H1 (cell line): Measurements from ENCODE around the gene TMEM135.

Experiments used
- ASH2L ChIP-seq: fragments of 200-600, 300-600 bp; sonication (generic); IDR thresholded peaks from one replicate; pipeline ENCODE4 v1.7.1; 2017; ENCODE audit warnings: low read length
- CHD2 ChIP-seq: IDR thresholded peaks from 2 replicates; pipeline ENCODE4 v1.6.1; 2012; ENCODE audit warnings: low read length, improper control_type of control experiment
- CTCF ChIP-seq, 3 experiments: IDR thresholded peaks; 1 replicate in 2 of 3; 2 replicates in 1 of 3; pipeline versions ENCODE4 v1.5.1 to v1.6.1; 2011; ENCODE audit warnings: low read length in 3 of 3, mild to moderate bottlenecking in 3 of 3, inconsistent platforms in 2 of 3, low read depth in 1 of 3, moderate library complexity in 1 of 3; ENCODE audit not compliant: insufficient read depth in 1 of 3; ENCODE audit errors: control extremely low read depth in 1 of 3
- GABPA ChIP-seq: IDR thresholded peaks from 2 replicates; pipeline ENCODE4 v1.6.1; 2011; ENCODE audit warnings: mild to moderate bottlenecking, low read length, moderate library complexity, borderline replicate concordance; ENCODE audit not compliant: insufficient read depth
- JUN ChIP-seq: IDR thresholded peaks from 2 replicates; pipeline ENCODE4 v1.6.1; 2011; ENCODE audit warnings: low read depth, mild to moderate bottlenecking, improper control_type of control experiment, low read length
- JUND ChIP-seq: IDR thresholded peaks from 2 replicates; pipeline ENCODE4 v1.6.1; 2011; ENCODE audit warnings: mild to moderate bottlenecking, improper control_type of control experiment, low read length
- KDM4A ChIP-seq: IDR thresholded peaks from one replicate; pipeline ENCODE4 v1.7.1; 2012; ENCODE audit warnings: low read depth, mild to moderate bottlenecking, moderate library complexity, low read length, inconsistent platforms; ENCODE audit not compliant: severe bottlenecking
- POLR2A ChIP-seq, 2 experiments: IDR thresholded peaks; 1 replicate in 1 of 2; 2 replicates in 1 of 2; pipeline ENCODE4 v1.6.1; 2011; ENCODE audit warnings: low read depth in 2 of 2, low read length in 2 of 2, mild to moderate bottlenecking in 2 of 2; ENCODE audit errors: control extremely low read depth in 1 of 2
- SRF ChIP-seq: IDR thresholded peaks from 2 replicates; pipeline ENCODE4 v1.6.1; 2011; ENCODE audit warnings: mild to moderate bottlenecking, low read depth, low read length, moderate library complexity
- TF ChIP-seq, protein P1 (sequence below): IDR thresholded peaks from 2 replicates; pipeline ENCODE4 v1.6.1; 2012; ENCODE audit warnings: inconsistent platforms

DNA sequence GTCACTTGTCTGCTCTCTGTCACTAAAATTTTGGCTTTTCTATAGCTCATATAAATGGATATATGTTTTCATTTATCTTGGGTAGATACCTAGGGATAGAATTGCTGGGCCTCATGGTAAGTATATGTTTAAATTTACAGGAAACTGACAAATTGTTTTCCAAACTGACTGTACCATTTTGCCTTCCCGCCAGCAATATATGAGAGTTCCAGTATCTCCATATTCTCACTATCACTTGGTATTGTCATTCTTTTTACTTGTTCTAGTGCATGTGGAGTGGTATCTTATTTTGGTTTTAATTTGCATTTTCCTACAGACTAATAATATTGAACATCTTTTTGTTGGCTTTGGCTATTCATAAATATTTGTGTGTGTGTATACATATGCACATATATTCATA lies 101.7 kb downstream of the TMEM135 start:
- no peak for TF ChIP-seq KDM4A
- no peak for TF ChIP-seq CHD2
- TF ChIP-seq, protein P1, sequence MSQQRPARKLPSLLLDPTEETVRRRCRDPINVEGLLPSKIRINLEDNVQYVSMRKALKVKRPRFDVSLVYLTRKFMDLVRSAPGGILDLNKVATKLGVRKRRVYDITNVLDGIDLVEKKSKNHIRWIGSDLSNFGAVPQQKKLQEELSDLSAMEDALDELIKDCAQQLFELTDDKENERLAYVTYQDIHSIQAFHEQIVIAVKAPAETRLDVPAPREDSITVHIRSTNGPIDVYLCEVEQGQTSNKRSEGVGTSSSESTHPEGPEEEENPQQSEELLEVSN = no peak
- no peak for TF ChIP-seq ASH2L
- no peak for TF ChIP-seq JUND
- no peak for TF ChIP-seq CTCF (IDR thresholded peaks at IDR 0.05; ENCODE audit: control extremely low read depth in 1 of 3, insufficient read depth in 1 of 3, low read depth in 1 of 3, low read length in 3 of 3)
- TF ChIP-seq JUN = no peak
- TF ChIP-seq GABPA = no peak
- no peak for TF ChIP-seq POLR2A (IDR thresholded peaks at IDR 0.05; ENCODE audit: control extremely low read depth in 1 of 2, low read depth in 2 of 2, low read length in 2 of 2)
- TF ChIP-seq SRF = no peak
